GM23338 (cell line): ENCODE measurements around the gene PDE3A.

Experiments used
- CREB1 ChIP-seq: fragments of 250-450 bp; sonication (Bioruptor Pico); IDR thresholded peaks from 2 replicates; pipeline ENCODE4 v1.5.0; 2020; ENCODE audit warnings: low read depth, mild to moderate bottlenecking, moderate library complexity
- EZH2 ChIP-seq: fragments of 200-600 bp; sonication (generic); IDR thresholded peaks from one replicate; pipeline ENCODE4 v1.8.0; 2017; ENCODE audit warnings: antibody characterized with exemption, mild to moderate bottlenecking, low read depth; ENCODE audit not compliant: unreplicated experiment
- EZH2phosphoT487 ChIP-seq: fragments of 200-600 bp; sonication (generic); IDR thresholded peaks from one replicate; pipeline ENCODE4 v1.8.1; 2018; ENCODE audit warnings: antibody characterized with exemption; ENCODE audit not compliant: unreplicated experiment
- JUNB ChIP-seq: IDR thresholded peaks from one replicate; pipeline ENCODE4 v1.6.1; 2016; ENCODE audit warnings: antibody characterized with exemption; ENCODE audit not compliant: unreplicated experiment
- NANOG ChIP-seq: IDR thresholded peaks from 2 replicates; pipeline ENCODE4 v1.6.1; 2016; ENCODE audit warnings: antibody characterized with exemption, borderline replicate concordance
- POLR2AphosphoS5 ChIP-seq: IDR thresholded peaks from 2 replicates; pipeline ENCODE4 v1.6.1; 2016; ENCODE audit warnings: antibody characterized with exemption, low read depth
- STAT1 ChIP-seq: IDR thresholded peaks from one replicate; pipeline ENCODE4 v1.6.1; 2016; ENCODE audit warnings: antibody characterized with exemption; ENCODE audit not compliant: unreplicated experiment
- ZNF114 ChIP-seq: fragments of 250-450 bp; sonication (Bioruptor Pico); IDR thresholded peaks from 2 replicates; pipeline ENCODE4 v1.5.0; 2020; ENCODE audit warnings: mild to moderate bottlenecking, moderate library complexity
- ZNF331 ChIP-seq: fragments of 250-450 bp; sonication (Bioruptor Pico); IDR thresholded peaks from 2 replicates; pipeline ENCODE4 v1.5.0; 2020; ENCODE audit warnings: low read depth, mild to moderate bottlenecking, moderate library complexity
- TF ChIP-seq, protein P1 (sequence below), 2 experiments: fragments of 200-600 bp in 1 of 2; sonication (generic) in 1 of 2; conservative IDR thresholded peaks; 2 replicates each; pipeline versions ENCODE4 v1.5.1 to v1.6.1; 2016 to 2017; ENCODE audit warnings: antibody characterized with exemption in 2 of 2, low read depth in 2 of 2, mild to moderate bottlenecking in 2 of 2, moderate library complexity in 1 of 2
- TF ChIP-seq, protein P2 (sequence below): IDR thresholded peaks from one replicate; pipeline ENCODE4 v1.6.1; 2018; ENCODE audit warnings: antibody characterized with exemption; ENCODE audit not compliant: unreplicated experiment
- TF ChIP-seq, protein P3 (sequence below): fragments of 250-450 bp; sonication (Bioruptor Pico); IDR thresholded peaks from 2 replicates; pipeline ENCODE4 v1.5.0; 2020; ENCODE audit warnings: mild to moderate bottlenecking, moderate library complexity

DNA sequence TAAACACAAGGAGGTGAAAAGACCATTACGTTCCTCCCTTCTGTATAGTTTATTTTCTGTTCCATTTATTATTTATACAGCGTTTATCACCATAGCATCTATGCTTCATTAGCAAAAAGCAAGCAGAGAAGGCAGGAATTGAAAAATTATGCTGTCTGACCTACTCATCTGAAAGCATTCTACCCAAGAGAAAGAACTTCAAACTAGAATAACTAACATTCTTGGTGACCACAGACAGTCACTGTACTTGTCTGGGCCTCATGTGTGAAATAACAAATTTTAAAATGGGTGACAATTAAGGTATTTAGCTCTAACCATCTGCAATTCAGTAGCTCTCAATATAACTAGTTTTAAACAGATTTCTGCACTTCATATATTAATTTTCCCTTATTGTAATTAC is 29.3 kb upstream of the PDE3A start:
- TF ChIP-seq, protein P1, sequence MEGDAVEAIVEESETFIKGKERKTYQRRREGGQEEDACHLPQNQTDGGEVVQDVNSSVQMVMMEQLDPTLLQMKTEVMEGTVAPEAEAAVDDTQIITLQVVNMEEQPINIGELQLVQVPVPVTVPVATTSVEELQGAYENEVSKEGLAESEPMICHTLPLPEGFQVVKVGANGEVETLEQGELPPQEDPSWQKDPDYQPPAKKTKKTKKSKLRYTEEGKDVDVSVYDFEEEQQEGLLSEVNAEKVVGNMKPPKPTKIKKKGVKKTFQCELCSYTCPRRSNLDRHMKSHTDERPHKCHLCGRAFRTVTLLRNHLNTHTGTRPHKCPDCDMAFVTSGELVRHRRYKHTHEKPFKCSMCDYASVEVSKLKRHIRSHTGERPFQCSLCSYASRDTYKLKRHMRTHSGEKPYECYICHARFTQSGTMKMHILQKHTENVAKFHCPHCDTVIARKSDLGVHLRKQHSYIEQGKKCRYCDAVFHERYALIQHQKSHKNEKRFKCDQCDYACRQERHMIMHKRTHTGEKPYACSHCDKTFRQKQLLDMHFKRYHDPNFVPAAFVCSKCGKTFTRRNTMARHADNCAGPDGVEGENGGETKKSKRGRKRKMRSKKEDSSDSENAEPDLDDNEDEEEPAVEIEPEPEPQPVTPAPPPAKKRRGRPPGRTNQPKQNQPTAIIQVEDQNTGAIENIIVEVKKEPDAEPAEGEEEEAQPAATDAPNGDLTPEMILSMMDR (conservative IDR thresholded peaks at IDR 0.05; ENCODE audit: low read depth in 2 of 2) = no peak
- TF ChIP-seq EZH2phosphoT487 (no peak), JUNB (no peak), EZH2 (no peak), POLR2AphosphoS5 (no peak), CREB1 (CRISPR knock-in tag) (no peak), ZNF114 (CRISPR knock-in tag) (no peak), ZNF331 (CRISPR knock-in tag) (no peak), NANOG (no peak), STAT1 (no peak)
- TF ChIP-seq, protein P2, sequence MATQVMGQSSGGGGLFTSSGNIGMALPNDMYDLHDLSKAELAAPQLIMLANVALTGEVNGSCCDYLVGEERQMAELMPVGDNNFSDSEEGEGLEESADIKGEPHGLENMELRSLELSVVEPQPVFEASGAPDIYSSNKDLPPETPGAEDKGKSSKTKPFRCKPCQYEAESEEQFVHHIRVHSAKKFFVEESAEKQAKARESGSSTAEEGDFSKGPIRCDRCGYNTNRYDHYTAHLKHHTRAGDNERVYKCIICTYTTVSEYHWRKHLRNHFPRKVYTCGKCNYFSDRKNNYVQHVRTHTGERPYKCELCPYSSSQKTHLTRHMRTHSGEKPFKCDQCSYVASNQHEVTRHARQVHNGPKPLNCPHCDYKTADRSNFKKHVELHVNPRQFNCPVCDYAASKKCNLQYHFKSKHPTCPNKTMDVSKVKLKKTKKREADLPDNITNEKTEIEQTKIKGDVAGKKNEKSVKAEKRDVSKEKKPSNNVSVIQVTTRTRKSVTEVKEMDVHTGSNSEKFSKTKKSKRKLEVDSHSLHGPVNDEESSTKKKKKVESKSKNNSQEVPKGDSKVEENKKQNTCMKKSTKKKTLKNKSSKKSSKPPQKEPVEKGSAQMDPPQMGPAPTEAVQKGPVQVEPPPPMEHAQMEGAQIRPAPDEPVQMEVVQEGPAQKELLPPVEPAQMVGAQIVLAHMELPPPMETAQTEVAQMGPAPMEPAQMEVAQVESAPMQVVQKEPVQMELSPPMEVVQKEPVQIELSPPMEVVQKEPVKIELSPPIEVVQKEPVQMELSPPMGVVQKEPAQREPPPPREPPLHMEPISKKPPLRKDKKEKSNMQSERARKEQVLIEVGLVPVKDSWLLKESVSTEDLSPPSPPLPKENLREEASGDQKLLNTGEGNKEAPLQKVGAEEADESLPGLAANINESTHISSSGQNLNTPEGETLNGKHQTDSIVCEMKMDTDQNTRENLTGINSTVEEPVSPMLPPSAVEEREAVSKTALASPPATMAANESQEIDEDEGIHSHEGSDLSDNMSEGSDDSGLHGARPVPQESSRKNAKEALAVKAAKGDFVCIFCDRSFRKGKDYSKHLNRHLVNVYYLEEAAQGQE = no peak
- TF ChIP-seq, protein P3, sequence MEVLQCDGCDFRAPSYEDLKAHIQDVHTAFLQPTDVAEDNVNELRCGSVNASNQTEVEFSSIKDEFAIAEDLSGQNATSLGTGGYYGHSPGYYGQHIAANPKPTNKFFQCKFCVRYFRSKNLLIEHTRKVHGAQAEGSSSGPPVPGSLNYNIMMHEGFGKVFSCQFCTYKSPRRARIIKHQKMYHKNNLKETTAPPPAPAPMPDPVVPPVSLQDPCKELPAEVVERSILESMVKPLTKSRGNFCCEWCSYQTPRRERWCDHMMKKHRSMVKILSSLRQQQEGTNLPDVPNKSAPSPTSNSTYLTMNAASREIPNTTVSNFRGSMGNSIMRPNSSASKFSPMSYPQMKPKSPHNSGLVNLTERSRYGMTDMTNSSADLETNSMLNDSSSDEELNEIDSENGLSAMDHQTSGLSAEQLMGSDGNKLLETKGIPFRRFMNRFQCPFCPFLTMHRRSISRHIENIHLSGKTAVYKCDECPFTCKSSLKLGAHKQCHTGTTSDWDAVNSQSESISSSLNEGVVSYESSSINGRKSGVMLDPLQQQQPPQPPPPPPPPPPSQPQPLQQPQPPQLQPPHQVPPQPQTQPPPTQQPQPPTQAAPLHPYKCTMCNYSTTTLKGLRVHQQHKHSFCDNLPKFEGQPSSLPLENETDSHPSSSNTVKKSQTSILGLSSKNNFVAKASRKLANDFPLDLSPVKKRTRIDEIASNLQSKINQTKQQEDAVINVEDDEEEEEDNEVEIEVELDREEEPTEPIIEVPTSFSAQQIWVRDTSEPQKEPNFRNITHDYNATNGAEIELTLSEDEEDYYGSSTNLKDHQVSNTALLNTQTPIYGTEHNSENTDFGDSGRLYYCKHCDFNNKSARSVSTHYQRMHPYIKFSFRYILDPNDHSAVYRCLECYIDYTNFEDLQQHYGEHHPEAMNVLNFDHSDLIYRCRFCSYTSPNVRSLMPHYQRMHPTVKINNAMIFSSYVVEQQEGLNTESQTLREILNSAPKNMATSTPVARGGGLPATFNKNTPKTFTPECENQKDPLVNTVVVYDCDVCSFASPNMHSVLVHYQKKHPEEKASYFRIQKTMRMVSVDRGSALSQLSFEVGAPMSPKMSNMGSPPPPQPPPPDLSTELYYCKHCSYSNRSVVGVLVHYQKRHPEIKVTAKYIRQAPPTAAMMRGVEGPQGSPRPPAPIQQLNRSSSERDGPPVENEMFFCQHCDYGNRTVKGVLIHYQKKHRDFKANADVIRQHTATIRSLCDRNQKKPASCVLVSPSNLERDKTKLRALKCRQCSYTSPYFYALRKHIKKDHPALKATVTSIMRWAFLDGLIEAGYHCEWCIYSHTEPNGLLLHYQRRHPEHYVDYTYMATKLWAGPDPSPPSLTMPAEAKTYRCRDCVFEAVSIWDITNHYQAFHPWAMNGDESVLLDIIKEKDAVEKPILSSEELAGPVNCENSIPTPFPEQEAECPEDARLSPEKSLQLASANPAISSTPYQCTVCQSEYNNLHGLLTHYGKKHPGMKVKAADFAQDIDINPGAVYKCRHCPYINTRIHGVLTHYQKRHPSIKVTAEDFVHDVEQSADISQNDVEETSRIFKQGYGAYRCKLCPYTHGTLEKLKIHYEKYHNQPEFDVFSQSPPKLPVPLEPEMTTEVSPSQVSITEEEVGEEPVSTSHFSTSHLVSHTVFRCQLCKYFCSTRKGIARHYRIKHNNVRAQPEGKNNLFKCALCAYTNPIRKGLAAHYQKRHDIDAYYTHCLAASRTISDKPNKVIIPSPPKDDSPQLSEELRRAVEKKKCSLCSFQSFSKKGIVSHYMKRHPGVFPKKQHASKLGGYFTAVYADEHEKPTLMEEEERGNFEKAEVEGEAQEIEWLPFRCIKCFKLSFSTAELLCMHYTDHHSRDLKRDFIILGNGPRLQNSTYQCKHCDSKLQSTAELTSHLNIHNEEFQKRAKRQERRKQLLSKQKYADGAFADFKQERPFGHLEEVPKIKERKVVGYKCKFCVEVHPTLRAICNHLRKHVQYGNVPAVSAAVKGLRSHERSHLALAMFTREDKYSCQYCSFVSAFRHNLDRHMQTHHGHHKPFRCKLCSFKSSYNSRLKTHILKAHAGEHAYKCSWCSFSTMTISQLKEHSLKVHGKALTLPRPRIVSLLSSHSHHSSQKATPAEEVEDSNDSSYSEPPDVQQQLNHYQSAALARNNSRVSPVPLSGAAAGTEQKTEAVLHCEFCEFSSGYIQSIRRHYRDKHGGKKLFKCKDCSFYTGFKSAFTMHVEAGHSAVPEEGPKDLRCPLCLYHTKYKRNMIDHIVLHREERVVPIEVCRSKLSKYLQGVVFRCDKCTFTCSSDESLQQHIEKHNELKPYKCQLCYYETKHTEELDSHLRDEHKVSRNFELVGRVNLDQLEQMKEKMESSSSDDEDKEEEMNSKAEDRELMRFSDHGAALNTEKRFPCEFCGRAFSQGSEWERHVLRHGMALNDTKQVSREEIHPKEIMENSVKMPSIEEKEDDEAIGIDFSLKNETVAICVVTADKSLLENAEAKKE (CRISPR knock-in tag) = no peak
